Measurements from ENCODE around the gene SFRP2. TPM values are rescaled to one million over a fixed set of nuclear protein-coding genes. Genes with fewer than 3 reads are reported as not detected.

SFRP2 gene, protein sequence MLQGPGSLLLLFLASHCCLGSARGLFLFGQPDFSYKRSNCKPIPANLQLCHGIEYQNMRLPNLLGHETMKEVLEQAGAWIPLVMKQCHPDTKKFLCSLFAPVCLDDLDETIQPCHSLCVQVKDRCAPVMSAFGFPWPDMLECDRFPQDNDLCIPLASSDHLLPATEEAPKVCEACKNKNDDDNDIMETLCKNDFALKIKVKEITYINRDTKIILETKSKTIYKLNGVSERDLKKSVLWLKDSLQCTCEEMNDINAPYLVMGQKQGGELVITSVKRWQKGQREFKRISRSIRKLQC
- not detected in 2 replicates for total RNA-seq

DNA sequence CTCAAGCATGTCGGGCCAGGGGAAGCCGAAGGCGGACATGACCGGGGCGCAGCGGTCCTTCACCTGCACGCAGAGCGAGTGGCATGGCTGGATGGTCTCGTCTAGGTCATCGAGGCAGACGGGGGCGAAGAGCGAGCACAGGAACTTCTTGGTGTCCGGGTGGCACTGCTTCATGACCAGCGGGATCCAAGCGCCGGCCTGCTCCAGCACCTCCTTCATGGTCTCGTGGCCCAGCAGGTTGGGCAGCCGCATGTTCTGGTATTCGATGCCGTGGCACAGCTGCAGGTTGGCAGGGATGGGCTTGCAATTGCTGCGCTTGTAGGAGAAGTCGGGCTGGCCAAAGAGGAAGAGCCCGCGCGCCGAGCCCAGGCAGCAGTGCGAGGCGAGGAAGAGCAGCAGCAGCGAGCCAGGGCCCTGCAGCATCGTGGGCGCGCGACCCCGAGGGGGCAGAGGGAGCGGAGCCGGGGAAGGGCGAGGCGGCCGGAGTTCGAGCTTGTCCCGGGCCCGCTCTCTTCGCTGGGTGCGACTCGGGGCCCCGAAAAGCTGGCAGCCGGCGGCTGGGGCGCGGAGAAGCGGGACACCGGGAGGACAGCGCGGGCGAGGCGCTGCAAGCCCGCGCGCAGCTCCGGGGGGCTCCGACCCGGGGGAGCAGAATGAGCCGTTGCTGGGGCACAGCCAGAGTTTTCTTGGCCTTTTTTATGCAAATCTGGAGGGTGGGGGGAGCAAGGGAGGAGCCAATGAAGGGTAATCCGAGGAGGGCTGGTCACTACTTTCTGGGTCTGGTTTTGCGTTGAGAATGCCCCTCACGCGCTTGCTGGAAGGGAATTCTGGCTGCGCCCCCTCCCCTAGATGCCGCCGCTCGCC lies at the start of gene SFRP2:
SFRP2 (minus strand) TSS at position 671 of the 864 bp plus-strand sequence; CDS start at position 423, 248 bp downstream.
- peak within 1 kb of the TSS; percentile 14 for H3K4me3 ChIP-seq (ENCODE audit: low read depth, low read length)
- TF ChIP-seq, protein P1, sequence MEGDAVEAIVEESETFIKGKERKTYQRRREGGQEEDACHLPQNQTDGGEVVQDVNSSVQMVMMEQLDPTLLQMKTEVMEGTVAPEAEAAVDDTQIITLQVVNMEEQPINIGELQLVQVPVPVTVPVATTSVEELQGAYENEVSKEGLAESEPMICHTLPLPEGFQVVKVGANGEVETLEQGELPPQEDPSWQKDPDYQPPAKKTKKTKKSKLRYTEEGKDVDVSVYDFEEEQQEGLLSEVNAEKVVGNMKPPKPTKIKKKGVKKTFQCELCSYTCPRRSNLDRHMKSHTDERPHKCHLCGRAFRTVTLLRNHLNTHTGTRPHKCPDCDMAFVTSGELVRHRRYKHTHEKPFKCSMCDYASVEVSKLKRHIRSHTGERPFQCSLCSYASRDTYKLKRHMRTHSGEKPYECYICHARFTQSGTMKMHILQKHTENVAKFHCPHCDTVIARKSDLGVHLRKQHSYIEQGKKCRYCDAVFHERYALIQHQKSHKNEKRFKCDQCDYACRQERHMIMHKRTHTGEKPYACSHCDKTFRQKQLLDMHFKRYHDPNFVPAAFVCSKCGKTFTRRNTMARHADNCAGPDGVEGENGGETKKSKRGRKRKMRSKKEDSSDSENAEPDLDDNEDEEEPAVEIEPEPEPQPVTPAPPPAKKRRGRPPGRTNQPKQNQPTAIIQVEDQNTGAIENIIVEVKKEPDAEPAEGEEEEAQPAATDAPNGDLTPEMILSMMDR (conservative IDR thresholded peaks at IDR 0.05; ENCODE audit: low read depth, low read length) = no peak

DNA sequence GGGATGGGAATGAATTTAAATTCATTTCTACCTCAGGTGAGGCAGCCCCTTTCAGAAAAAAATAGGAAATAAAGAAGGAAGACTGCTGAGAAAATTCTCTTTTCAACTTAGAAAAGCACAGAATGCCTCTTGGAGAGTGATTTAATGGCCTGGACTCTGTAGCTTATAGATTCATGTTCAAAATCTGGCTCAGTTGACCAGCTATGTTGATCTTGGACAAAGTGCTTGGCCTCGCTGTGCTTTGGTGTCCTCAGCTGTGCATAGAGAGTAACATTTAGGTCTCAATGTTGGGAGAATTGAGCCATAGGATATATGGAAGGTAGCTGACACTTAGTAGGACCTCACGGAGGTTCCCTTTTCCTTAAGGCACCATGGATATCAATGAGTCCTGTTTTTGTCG lies 49.7 kb upstream of the SFRP2 start:
- TF ChIP-seq, protein P1 (conservative IDR thresholded peaks at IDR 0.05; ENCODE audit: low read depth, low read length) = no peak
- DNase-seq (ENCODE audit: low read depth) = no peak
- no peak overlapping the region for H3K4me3 ChIP-seq (ENCODE audit: low read depth, low read length)

More for the DNA sequence above, at the start of gene SFRP2:
- DNase-seq (ENCODE audit: low read depth) = no peak

DNA sequence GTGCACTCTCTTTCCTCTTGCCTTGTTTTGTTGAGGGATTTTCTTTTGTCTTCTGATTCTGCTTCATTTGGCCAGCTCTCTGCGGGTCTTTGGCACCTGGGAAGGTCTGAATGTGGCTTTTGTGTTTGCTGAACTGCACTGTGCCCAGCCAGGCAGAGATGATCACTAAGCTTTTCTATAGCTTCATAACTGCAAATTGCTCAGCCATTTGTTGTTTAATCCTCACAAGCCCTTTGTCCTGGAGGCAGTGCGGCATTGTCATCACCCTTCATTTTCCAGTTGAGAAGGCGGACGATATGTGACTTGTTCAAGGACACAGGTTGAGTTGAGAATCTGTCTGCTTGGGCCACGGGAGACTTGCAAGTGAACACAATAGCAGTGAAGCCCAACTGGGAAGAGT lies 46.0 kb upstream of the SFRP2 start:
- no peak overlapping the region for H3K4me3 ChIP-seq (ENCODE audit: low read depth, low read length)
- no peak for DNase-seq (ENCODE audit: low read depth)
- TF ChIP-seq, protein P1 (conservative IDR thresholded peaks at IDR 0.05; ENCODE audit: low read depth, low read length) = no peak

DNA sequence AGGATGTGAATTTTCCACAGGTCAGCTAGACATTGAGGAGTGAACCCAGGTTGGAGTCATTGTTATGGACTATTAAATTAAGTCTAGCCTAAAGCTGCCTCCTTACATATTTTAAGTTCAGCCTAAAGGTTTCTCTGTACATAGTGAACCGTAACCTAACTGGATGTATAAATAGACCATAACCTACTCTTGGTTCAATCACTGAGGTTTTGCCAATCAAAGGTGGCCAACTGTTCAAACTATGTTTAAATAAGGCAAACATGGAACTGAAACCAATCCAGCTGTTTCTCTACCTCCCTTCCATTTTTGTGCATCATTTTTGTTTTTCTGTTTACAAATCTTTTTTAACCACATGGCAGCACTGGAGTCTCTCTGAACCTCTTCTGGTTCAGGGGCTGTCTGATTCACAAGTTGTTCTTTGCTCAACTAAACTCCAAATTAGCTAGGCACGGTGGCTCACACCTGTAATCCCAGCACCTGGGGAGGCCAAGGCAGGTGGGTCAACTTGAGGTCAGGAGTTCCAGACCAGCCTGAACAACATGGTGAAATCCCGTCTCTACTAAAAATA lies 43.9 kb upstream of the SFRP2 start:
- DNase-seq (ENCODE audit: low read depth) = no peak
- H3K4me3 ChIP-seq (ENCODE audit: low read depth, low read length) = no peak overlapping the region
- TF ChIP-seq, protein P1 (conservative IDR thresholded peaks at IDR 0.05; ENCODE audit: low read depth, low read length) = no peak

DNA sequence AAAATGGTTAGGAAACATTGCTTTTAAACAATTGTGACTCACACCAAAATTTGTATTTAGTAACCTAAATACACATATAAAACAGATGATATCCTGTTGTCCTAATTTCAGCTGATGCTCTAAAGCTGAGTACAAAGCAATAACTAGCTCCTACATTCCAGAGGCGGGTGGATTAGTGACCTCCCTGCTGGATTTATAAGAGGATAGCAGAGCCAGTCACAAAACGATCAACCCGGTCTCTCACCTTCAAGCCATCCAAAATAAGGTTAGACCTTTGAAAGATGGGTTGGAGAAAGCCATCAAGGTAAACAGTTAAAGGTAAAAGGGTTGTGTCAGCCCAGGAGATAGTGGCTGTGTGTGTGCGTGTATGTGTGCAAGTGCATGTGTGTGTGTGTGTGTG lies 43.2 kb upstream of the SFRP2 start:
- no peak for DNase-seq (ENCODE audit: low read depth)
- TF ChIP-seq, protein P1 (conservative IDR thresholded peaks at IDR 0.05; ENCODE audit: low read depth, low read length) = no peak
- H3K4me3 ChIP-seq (ENCODE audit: low read depth, low read length) = no peak overlapping the region

DNA sequence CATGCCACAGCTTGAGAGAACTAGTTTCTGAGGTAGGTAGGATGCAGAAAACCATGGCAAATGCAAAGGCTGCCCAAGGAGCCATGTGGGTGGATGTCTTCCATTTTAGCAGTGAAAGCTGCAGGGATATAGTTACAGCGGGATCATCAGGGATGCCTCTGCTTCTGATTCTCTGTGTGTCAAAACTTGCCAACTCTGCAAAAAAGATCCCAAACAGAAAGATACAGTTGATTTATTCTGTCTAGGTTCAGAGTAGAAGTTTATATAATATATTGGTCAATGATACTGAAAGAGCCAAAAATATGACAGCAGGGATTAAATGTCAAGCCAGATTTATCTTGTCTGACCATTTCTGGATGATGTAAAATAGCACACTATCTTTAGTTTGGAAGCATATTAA lies 42.4 kb upstream of the SFRP2 start:
- TF ChIP-seq, protein P1 (conservative IDR thresholded peaks at IDR 0.05; ENCODE audit: low read depth, low read length) = no peak
- no peak for DNase-seq (ENCODE audit: low read depth)
- no peak overlapping the region for H3K4me3 ChIP-seq (ENCODE audit: low read depth, low read length)
